OCI-LY7 (cell line): ENCODE data around the gene DAPK1. TPM values are rescaled to one million over a fixed set of nuclear protein-coding genes. Genes with fewer than 3 reads are reported as not detected.

Experiments
- BruUV-seq: library from RNA; stranded (reverse); fragments of 400-500 nt; replicated peaks from 2 replicates; lab custom pipeline; 2021; lab: Mats Ljungman, UMichigan
- CTCF ChIA-PET: fragments of 300-600 bp; sonication (Branson Sonifier 250); formaldehyde crosslinking; loops from one replicate; lab custom pipeline; 2022; ENCODE audit warnings: antibody characterized with exemption; ENCODE audit not compliant: unreplicated experiment; lab: Charles Lee
- POLR2A ChIA-PET: fragments of 300-600 bp; sonication (Branson Sonifier 250); formaldehyde crosslinking; loops from one replicate; lab custom pipeline; 2022; ENCODE audit warnings: antibody characterized with exemption; lab: Charles Lee
- DNase-seq: peaks from one replicate; pipeline ENCODE4 v3.0.0-alpha.2; 2015; ENCODE audit warnings: low spot score
- H2AFZ ChIP-seq: fragments of 200-600 bp; sonication (generic), shearing (Covaris generic); 2 replicates; pipeline ENCODE4 v1.6.1; 2014; ENCODE audit warnings: mild to moderate bottlenecking, antibody characterized with exemption, low read length, moderate library complexity
- H3K27ac ChIP-seq: fragments of 200-600 bp; sonication (generic); 2 replicates; pipeline ENCODE4 v1.5.1; 2014; ENCODE audit warnings: mixed run types, low read depth, mild to moderate bottlenecking, moderate library complexity, low read length, inconsistent platforms; ENCODE audit not compliant: poor library complexity, severe bottlenecking
- H3K36me3 ChIP-seq: fragments of 200-600 bp; sonication (generic); 2 replicates; pipeline ENCODE4 v1.6.1; 2014; ENCODE audit warnings: mild to moderate bottlenecking, antibody characterized with exemption, low read length, moderate library complexity, mixed read lengths; ENCODE audit not compliant: insufficient read depth
- H3K4me1 ChIP-seq: fragments of 200-600 bp; sonication (generic); 2 replicates; pipeline ENCODE4 v1.5.1; 2014; ENCODE audit warnings: mild to moderate bottlenecking, low read length; ENCODE audit not compliant: insufficient read depth, poor library complexity, severe bottlenecking
- H3K4me2 ChIP-seq: fragments of 200-600 bp; sonication (generic); 2 replicates; pipeline ENCODE4 v1.6.1; 2014; ENCODE audit warnings: mild to moderate bottlenecking, low read length
- H3K4me3 ChIP-seq: fragments of 200-600 bp; sonication (generic); 2 replicates; pipeline ENCODE4 v1.5.1; 2014; ENCODE audit warnings: mild to moderate bottlenecking, low read depth, low read length; ENCODE audit not compliant: poor library complexity, severe bottlenecking
- H3K79me2 ChIP-seq: fragments of 200-600 bp; sonication (generic); 2 replicates; pipeline ENCODE4 v1.6.1; 2016; ENCODE audit warnings: low read depth, mild to moderate bottlenecking, low read length, moderate library complexity, mixed read lengths; ENCODE audit not compliant: insufficient read depth
- H3K9me2 ChIP-seq: fragments of 200-600 bp; sonication (generic); 2 replicates; pipeline ENCODE4 v1.6.1; 2016; ENCODE audit warnings: mild to moderate bottlenecking, low read length, mixed read lengths; ENCODE audit not compliant: insufficient read depth
- H3K9me3 ChIP-seq: fragments of 200-600 bp; sonication (generic); 2 replicates; pipeline ENCODE4 v1.6.1; 2014; ENCODE audit warnings: mild to moderate bottlenecking, mixed run types, low read length, mixed read lengths
- H4K20me1 ChIP-seq: fragments of 200-600 bp; sonication (generic); 2 replicates; pipeline ENCODE4 v1.6.1; 2014; ENCODE audit warnings: mild to moderate bottlenecking, antibody characterized with exemption, low read length, moderate library complexity, mixed read lengths; ENCODE audit not compliant: insufficient read depth
- EZH2phosphoT487 ChIP-seq: fragments of 200-600 bp; sonication (generic); IDR thresholded peaks from 2 replicates; pipeline ENCODE4 v1.6.1; 2018; ENCODE audit warnings: low read depth, borderline replicate concordance, mild to moderate bottlenecking, mixed run types, antibody characterized with exemption, low read length, moderate library complexity, mixed read lengths
- intact Hi-C: fragments of 100-400 bp; cut with micrococcal nuclease; formaldehyde crosslinking; loops from one replicate; pipeline ENCODE4 v1.10.0; 2022; ENCODE audit not compliant: unreplicated experiment
- total RNA-seq, 2 experiments: library from RNA; depleted of rRNA in 1 of 2; stranded (reverse); fragments of >200 nt in 1 of 2; shearing (Covaris generic) in 1 of 2; gene quantifications; 2 replicates each; pipeline ENCODE4 v1.2.3, GENCODE V29; 2014 to 2022
- TF ChIP-seq, protein P1 (sequence below): fragments of 200-600 bp; sonication (generic); conservative IDR thresholded peaks from 2 replicates; pipeline ENCODE4 v1.5.1; 2014; ENCODE audit warnings: mild to moderate bottlenecking, antibody characterized with exemption, low read length, moderate library complexity, mixed read lengths

Gene DAPK1
- total RNA-seq, 2 experiments from 2014 or later, result 0.25 to 3.5 TPM

DNA sequence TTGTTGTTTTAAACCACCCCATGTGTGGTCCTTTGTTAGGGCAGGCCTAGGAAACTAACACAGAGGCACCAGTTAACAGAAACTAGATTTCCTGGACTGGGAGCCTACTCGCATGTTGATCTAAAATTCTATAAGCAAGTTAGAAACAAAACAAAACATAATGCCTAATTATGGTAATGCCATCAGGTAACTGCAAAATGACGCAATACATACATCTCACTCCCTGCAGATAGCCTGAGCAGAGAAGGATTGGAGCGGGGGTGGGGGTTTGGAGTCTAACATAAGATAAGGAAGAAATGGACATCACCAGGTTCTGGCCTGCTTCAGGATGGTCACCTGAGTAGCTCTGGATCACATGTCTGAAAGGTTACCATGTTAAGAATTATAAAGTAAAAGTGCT lies 114.9 kb downstream of the DAPK1 start:
- Histone ChIP-seq H2AFZ (no peak overlapping the region), H3K4me2 (no peak overlapping the region), H4K20me1 (no peaks in the 10 kb centered on the region), H3K4me3 (no peak overlapping the region), H3K9me2 (no peaks in the 10 kb centered on the region), H3K36me3 (no peaks in the 10 kb centered on the region), H3K79me2 (no peaks in the 10 kb centered on the region), H3K4me1 (peaks cover 5% of the 10 kb centered on the region), H3K27ac (no peak overlapping the region), H3K9me3 (no peaks in the 10 kb centered on the region)
- no peak for DNase-seq
- TF ChIP-seq EZH2phosphoT487, result no peak
- TF ChIP-seq, protein P1, sequence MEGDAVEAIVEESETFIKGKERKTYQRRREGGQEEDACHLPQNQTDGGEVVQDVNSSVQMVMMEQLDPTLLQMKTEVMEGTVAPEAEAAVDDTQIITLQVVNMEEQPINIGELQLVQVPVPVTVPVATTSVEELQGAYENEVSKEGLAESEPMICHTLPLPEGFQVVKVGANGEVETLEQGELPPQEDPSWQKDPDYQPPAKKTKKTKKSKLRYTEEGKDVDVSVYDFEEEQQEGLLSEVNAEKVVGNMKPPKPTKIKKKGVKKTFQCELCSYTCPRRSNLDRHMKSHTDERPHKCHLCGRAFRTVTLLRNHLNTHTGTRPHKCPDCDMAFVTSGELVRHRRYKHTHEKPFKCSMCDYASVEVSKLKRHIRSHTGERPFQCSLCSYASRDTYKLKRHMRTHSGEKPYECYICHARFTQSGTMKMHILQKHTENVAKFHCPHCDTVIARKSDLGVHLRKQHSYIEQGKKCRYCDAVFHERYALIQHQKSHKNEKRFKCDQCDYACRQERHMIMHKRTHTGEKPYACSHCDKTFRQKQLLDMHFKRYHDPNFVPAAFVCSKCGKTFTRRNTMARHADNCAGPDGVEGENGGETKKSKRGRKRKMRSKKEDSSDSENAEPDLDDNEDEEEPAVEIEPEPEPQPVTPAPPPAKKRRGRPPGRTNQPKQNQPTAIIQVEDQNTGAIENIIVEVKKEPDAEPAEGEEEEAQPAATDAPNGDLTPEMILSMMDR, result no peak
- no TSS peak for BruUV-seq
- intact Hi-C loops, result no loop called here
- POLR2A ChIA-PET, result no interaction called here
- CTCF ChIA-PET, result no interaction called here

DNA sequence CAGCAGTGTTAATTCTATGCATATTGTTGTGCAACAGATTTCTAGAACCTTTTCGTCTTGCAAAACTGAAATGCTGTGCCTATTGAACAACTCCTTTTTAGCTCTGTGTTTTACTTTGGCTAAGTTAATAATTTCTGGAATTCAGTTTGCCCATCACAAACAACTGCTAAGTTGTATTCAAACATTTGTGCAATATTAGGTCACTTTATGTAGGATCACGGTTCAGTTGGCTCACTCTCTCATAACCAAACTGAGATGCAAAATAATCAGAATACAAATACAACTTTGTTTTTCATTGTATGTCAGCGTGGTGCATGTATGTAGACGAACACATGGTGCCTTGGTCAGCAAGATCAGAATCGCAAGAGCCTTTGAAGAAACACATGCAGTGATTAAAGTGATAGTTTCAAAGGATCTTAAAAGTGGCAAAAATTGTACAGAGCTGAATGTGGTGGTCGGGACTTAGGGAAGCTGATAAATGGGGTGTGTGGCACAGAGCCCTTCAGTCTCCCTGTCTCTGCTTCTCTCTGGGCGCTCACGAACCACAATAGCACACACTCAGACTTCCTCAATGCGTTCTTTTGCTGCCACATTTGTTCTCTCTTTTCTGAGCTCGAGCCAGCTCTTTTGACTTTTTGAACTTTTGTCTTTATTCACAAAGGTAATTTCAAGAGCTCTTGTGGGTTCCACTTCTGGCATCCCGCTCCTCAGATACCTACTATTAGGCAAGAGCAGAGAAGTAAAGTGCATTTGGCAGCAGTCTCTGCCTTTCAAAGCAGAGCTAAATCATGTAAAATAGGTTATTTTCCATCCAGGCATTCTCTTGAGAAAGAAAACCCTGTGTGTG lies 115.8 kb downstream of the DAPK1 start:
- no peak overlapping the region for H2AFZ ChIP-seq
- BruUV-seq, result no TSS peak
- H4K20me1 ChIP-seq, result no peaks in the 10 kb centered on the region
- H3K79me2 ChIP-seq, result no peaks in the 10 kb centered on the region
- POLR2A ChIA-PET, result interaction anchor here (0.9 kb wide), 1 partner anchor 30 kb away, joined by 3 read pairs; no protein-coding TSS in a partner anchor
- CTCF ChIA-PET, result no interaction called here
- peaks cover 5% of the 10 kb centered on the region for H3K4me1 ChIP-seq
- no peak overlapping the region for H3K27ac ChIP-seq
- intact Hi-C loops, result no loop called here
- TF ChIP-seq, protein P1, result no peak
- TF ChIP-seq EZH2phosphoT487, result no peak
- no peak for DNase-seq
- no peaks in the 10 kb centered on the region for H3K9me3 ChIP-seq
- no peak overlapping the region for H3K4me3 ChIP-seq
- H3K4me2 ChIP-seq, result no peak overlapping the region
- H3K9me2 ChIP-seq, result no peaks in the 10 kb centered on the region
- H3K36me3 ChIP-seq, result no peaks in the 10 kb centered on the region

DNA sequence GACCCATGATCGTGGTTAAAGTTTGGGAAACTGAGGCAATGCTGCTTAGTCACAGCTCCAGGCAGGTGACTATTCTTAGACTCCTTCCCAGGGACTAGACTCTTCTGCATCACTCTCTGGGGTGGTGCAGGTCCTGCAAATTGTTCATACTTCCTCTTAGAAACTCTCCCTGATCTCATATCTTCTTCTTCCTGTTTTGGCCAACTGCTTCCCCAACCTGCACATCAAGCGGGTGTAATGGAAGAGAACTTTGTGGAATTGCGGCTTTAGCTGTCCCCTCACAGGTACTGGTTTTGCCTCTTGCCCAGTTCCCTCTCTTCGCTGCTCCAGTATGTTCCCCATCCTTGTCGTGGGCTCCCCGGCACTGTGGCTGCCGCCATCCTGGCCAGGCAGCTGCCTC lies 116.7 kb downstream of the DAPK1 start:
- no TSS peak for BruUV-seq
- no peak overlapping the region for H3K27ac ChIP-seq
- H3K9me3 ChIP-seq, result no peaks in the 10 kb centered on the region
- no peaks in the 10 kb centered on the region for H3K79me2 ChIP-seq
- POLR2A ChIA-PET, result interaction anchor here (0.5 to 0.9 kb wide), 2 partner anchors 30 to 1933 kb away, joined by 3 read pairs; no protein-coding TSS in a partner anchor
- intact Hi-C loops, result no loop called here
- CTCF ChIA-PET, result no interaction called here
- H3K4me1 ChIP-seq, result peaks cover 5% of the 10 kb centered on the region
- no peak overlapping the region for H3K4me2 ChIP-seq
- no peaks in the 10 kb centered on the region for H3K36me3 ChIP-seq
- no peak overlapping the region for H3K4me3 ChIP-seq
- no peaks in the 10 kb centered on the region for H4K20me1 ChIP-seq
- no peak overlapping the region for H2AFZ ChIP-seq
- TF ChIP-seq, protein P1, result no peak
- no peak for TF ChIP-seq EZH2phosphoT487
- no peaks in the 10 kb centered on the region for H3K9me2 ChIP-seq
- no peak for DNase-seq
